OCI-M1 (cell line): ENCODE results near the gene KNDC1.
A peak's percentile ranks its signal among the peaks of the same experiment; 100 is the strongest.

ENCODE experiments used
- DNase-seq: peaks from one replicate; lab custom pipeline; 2025; lab: John Stamatoyannopoulos, UW

Gene KNDC1

DNA sequence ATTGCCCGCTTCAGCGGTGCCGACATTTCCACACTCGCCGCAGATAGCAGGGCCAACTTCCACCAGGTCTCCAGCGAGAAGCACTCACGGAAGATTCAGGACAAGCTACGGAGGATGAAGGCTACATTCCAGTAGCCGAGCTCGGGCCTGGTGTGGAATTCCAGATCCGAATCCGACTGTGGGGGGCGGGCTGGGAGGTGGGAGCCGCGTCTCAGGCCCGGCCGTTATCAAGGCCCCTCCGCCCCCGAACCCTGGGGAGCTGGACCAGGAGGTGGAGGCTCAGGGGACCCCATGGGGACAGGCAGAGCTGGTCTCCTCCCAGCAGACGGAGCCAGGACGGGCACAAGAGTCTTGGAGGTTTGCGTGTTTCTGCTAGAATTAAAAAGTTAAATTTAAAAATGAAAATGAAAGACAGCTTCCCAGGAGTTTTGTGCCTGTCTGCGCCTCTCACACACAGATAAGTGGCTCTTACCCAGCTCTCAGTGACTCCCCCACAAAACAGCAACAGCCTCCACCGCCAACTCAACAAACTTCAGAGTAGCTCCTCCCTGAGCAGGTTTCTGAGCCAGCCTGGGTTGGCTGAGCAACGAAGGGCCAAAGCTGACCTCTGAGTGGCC is 64.8 kb downstream of the KNDC1 start:
- peak; percentile 94 for DNase-seq

DNA sequence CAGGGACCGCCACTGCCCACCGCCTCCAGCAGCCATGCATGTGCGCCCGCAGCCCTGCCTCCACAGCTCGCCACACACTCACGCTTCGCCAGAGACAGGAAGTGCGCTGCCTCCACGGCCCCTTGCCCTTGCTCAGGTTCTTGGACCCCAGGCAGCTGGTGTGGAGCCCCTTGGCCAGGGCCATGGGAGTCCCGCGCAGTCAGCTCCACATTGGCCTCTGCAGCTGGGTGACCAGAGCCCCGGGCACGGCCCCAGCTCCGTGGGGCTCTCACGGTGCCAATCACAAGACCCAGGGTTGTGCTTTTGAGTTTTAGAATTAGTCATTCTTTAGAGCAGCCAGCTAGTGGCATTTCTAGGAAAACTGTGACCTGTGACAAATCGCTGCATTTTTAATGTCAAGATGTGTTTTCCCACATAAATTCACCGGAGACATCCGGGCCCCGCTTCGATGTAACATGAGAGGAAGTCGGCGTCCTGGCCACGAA is 65.7 kb downstream of the KNDC1 start:
- peak; percentile 37 for DNase-seq

GRCh38 chr10:133226251-133226808 is 66.3 kb downstream of the KNDC1 start:
- DNase-seq: no peak

GRCh38 chr10:133227256-133227655 is 67.2 kb downstream of the KNDC1 start:
- DNase-seq: no peak

DNA sequence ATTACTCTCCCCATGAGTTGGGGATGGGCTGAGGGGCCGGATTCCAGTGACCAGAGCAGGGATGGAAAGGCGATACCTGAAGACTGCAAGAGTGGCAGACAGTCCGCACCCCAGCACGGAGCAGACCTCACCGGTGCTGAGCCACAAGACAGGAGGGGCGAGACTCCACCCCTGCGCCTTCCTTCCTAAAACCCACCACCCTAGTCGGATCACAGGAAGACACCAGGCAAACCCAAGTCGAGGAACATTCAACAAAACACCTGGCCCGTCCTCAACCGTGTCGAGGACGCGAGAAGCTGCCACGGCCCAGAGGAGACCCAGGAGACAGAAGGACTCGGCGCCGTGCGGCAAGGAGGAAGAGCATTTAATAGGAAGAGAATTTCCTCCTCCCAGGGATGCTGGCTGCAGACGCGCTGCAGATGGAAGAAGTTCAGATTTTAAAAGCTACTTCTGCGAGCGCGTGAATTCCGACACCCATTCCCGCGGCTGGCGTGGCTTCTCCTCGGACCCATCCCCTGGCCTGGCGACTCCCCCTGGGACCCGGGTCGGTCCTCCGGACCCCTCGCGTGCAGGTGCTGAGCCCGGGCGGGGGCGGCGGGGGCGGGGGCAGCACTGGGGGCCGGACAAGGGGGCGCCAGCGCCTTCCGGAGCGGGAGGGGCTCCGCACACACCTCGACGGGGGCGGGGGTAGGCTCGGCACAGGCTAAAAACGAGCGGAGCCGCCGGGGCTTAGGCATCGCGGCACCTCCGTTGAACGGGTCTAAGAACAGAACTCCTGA is 69.4 kb downstream of the KNDC1 start:
- no peak for DNase-seq

- no peak for DNase-seq
Observed at GRCh38 chr10:133230044-133230361, 70.0 kb downstream of the KNDC1 start, which contains the start of gene UTF1. UTF1 (plus strand) TSS chr10:133230217; CDS start chr10:133230289, 72 bp downstream.

DNA sequence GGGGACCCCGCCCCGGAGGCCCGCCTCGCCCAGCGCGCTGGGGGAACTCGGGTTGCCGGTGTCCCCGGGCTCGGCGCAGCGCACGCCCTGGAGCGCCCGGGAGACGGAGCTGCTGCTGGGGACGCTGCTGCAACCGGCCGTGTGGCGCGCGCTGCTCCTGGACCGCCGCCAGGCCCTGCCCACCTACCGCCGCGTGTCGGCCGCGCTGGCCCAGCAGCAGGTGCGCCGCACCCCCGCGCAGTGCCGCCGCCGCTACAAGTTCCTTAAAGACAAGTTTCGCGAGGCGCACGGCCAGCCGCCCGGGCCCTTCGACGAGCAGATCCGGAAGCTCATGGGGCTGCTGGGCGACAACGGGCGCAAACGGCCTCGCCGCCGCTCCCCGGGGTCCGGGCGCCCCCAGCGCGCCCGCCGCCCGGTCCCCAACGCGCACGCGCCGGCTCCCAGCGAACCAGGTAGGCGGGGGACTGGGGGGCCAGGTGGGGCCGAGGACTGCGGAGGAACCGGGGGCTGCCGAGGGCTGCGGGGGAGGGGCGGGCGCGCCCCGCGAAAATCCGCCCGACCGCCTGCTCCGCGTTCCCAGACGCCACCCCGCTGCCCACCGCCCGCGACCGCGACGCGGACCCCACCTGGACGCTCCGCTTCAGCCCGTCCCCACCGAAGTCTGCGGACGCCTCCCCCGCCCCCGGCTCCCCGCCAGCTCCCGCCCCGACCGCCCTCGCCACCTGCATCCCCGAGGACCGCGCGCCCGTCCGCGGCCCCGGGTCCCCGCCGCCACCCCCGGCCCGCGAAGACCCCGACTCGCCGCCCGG is 70.6 kb downstream of the KNDC1 start:
- no peak for DNase-seq

DNA sequence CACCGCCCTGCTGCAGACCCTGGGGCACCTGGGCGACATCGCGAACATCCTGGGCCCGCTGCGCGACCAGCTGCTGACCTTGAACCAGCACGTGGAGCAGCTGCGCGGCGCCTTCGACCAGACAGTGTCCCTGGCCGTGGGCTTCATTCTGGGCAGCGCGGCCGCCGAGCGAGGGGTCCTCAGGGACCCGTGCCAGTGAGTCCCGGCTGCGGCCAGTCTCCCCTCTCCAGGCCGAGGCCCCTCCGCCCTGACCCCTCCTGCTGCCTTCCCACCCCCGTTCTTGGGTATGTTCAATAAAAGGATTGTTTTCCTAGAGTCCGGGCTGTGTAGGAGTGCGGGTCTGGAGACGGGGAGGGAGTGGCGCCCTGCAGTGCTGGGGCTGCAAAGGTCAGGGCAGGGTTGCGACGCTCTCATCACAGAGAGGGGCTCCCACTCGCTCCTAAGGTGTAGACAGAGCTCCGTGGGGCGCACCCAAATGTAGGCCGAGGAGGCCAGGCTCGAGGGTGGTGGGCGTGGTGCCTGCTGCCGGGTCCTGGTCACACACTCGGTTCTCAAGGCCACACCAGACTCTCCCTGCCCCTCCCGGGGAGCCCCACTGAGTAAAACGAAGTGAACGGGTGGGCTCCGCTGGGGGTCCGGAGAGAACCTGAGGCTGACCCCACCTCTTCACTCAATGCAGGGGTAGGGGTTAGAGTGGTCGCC is 71.4 kb downstream of the KNDC1 start:
- no peak for DNase-seq

GRCh38 chr10:133231946-133232574 is 72.0 kb downstream of the KNDC1 start:
- no peak for DNase-seq

- DNase-seq: peak; percentile 17
Observed at GRCh38 chr10:133234796-133235195, 74.8 kb downstream of the KNDC1 start.

GRCh38 chr10:133235265-133235855 is 75.3 kb downstream of the KNDC1 start:
- DNase-seq: no peak

DNA sequence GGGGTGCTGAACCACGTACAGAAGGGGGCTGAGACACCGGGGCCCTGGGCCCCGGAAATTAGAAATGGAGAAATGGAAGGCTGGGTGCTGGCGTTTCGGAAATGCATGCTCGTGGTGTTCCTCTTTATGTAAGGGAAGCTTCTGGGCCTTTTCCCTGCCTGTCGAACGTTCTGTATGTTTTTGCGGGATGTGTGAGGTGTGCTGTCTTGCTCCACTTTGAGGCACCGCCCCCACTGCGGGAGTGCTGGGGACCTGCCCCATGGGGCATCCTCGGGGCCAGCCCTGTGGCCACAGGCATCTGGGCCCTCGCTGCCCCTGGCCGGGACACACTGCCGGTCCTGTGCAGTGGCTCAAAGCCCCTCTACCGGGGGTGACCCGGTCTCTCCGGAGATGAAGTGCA is 75.9 kb downstream of the KNDC1 start:
- peak; percentile 10 for DNase-seq

DNA sequence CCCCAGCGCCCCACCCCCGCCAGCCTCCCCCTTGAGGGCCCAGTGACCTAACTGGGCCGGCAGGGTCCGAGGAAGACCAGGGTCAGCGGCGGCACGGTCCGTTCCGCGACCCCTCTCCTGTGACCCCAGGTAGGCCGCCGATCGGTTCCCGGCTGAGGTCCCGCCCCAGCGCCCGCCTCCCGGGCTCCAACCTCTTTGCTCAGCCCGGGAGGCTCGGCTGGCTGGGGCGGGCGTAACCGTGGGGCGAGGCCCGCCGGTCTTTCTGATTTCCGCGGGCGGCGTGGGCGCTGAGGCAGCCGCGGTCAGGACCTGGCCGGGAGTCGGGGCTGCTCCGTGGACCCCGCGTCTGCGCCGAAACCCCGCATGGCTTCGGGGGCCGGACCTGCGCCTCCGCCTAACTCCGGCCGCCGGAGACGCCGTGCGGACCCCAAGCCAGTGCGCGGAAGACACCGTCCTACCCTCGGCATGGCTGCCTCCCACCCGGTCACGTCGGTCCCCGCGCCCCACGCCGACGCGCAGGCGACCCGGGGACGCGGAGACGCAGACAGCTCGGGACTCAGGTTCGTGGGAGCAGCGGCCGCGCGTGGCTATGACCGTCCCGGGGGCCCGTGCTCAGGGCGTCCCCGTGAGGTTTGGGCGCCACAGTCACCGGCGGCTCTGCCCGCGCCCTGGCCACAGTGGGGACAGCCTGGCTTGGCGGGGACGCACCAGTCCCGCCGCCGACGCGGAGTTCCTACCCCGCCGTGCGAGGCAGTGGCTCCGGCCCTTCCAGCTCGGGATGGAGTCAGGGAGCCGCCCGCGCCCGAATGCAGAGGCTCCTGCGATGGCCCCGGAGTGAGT is 76.6 kb downstream of the KNDC1 start:
- DNase-seq: no peak

GRCh38 chr10:133237241-133237587 is 77.2 kb downstream of the KNDC1 start:
- DNase-seq: no peak

DNA sequence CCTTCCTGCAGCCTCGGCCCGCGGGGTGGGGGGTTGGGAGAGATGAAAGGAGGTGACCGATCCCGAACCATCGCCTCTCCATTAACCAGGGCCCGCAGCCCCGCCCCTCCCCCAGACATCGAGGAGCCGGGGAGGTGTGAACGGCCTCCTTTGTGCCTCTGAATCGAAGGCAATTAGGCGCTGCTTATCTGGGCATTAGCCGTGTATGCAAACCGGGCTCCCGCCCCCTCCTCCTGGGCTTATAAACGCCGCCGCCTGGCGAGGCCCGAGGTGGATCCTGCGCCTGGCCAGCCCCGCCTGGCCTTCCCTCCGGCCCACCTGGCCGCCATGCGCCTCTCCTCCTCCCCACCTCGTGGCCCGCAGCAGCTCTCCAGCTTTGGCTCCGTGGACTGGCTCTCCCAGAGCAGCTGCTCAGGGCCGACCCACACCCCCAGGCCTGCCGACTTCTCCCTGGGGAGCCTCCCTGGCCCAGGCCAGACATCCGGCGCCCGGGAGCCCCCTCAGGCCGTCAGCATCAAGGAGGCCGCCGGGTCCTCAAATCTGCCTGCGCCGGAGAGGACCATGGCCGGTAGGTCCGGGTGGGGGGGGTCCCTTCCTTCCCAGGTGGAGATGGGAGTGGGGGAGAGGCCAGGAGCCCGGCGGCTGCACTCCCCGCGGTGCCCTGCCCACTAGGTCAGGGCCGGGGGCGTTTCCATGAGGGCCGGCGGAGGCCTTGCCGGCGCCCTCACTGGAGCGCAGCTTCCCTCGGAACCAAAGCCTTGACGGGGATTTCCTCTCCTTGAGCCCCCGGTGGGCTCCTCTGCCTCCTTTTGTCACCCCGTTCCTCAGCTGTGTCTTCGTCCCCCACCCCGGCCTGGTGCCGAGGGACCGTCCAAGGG is 77.8 kb downstream of the KNDC1 start, which contains the start of gene VENTX:
Gene VENTX (plus strand): TSS at position 268 of the 878 bp plus-strand sequence. CDS start 60 bp downstream, at position 328.
- DNase-seq: no peak

- no peak for DNase-seq
Observed at GRCh38 chr10:133238466-133238804, 78.4 kb downstream of the KNDC1 start.

GRCh38 chr10:133239990-133240389 is 80.0 kb downstream of the KNDC1 start:
- DNase-seq: no peak

DNA sequence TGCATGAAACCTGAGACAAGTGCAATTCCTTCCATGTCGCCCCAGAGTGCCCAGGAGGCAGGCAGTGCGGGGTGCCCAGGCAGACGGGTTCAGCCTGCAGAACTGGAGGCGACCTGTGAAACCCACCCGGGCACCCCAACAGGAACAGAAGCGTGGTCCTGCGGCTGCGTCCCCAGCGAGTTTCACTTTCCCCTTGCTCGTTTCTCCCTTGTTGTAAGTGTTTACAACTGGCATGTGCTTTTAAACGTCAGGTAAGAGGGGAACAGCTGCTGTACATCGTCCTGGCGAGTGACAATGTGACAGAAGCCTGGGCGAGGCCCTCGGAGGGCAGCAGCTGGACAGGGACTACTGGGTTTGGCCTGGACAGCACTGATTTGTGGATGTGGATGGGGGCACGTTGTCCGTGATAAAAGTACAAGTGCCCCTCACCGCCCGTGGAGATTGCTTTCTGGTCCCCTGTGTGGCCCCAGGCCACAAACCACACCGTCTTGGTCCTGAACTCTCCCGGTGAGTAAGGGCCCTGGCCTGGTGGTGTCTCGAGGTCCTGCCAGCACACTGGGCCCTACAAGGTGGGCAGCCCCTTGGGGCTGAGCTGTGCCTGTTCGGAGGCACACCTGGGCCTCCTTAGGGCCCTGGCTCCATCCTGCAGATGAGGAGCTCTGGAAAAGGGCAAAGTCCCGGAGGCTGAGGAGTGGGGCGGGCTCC is 81.6 kb downstream of the KNDC1 start:
- no peak for DNase-seq
